ENCODE data around the gene GFRA1. TPM values are rescaled to one million over a fixed set of nuclear protein-coding genes. Genes with fewer than 3 reads are reported as not detected.

The GFRA1 gene
- total and polyA plus RNA-seq, 2 of the 4 experiments (the other 2 are of a cell fraction) = 9.1 to 9.3 TPM

DNA sequence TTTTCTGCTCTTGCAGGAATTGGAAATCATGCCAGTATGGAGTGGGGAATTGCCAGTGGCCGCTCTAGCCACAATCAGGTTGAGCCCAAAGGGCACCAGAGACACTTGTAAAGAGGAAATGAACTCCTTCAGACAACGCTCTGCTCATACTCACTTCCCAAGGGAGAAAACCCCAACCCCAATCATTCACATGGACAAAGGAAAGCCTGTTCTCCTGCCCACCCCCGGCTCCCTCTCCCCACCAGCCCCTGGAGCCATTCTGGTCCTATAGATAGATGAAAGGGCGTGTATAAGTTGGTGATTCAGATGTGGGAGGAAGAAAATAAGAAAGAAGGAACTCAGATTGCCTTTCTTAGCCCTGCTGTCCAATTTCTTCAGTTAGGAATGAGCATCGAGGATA, 57.4 kb downstream of the GFRA1 start:
- intact Hi-C loops (cut with micrococcal nuclease) = no loop called here

More for the DNA sequence above, 57.4 kb downstream of the GFRA1 start:
- H3K23ac ChIP-seq (ENCODE audit: low read depth, low read length) = no peak overlapping the region
- no peak overlapping the region for H3K4ac ChIP-seq (ENCODE audit: low read depth, low read length)
- no peak overlapping the region for H4K5ac ChIP-seq (ENCODE audit: low read depth, low read length)
- H2AFZ ChIP-seq (replicated peaks; ENCODE audit: low read length, poor library complexity) = no peak overlapping the region
- in situ Hi-C loops (cut with MboI; ENCODE audit: low sequenced_read_pairs) = no loop called here
- H2BK15ac ChIP-seq (ENCODE audit: low read depth, low read length) = no peak overlapping the region
- H3K36me3 ChIP-seq (ENCODE audit: control insufficient read depth, insufficient read depth, low read length) = no peaks in the 10 kb centered on the region
- H2BK120ac ChIP-seq (ENCODE audit: low read depth, low read length) = no peak overlapping the region
- no peak overlapping the region for H3K18ac ChIP-seq (ENCODE audit: low read depth, low read length)
- H2AK9ac ChIP-seq (replicated peaks; ENCODE audit: low read depth, low read length, poor library complexity) = no peak overlapping the region
- ChIA-PET POLR2A (ENCODE audit: unreplicated experiment) (no interaction called here), CTCF (no interaction called here)
- WGBS, 2 experiments (ENCODE audit: extremely low coverage in 2 of 2, insufficient read length in 1 of 2) = no CpG with 5 or more reads among the region's 5 CpGs
- no peak for DNase-seq
- H2BK20ac ChIP-seq (ENCODE audit: low read depth, low read length) = no peak overlapping the region
- no TSS peak for BruUV-seq (replicated peaks)
- H3K9me3 ChIP-seq (ENCODE audit: control insufficient read depth, insufficient read depth, low read length) = no peaks in the 10 kb centered on the region
- H3K4me1 ChIP-seq (ENCODE audit: control insufficient read depth, insufficient read depth, low read length) = peaks cover 8% of the 10 kb centered on the region
- ATAC-seq (ENCODE audit: low read depth) = no peak
- peaks cover 8% of the 10 kb centered on the region for H3K9me1 ChIP-seq (ENCODE audit: insufficient read depth, low read length)
- H3K27ac ChIP-seq (ENCODE audit: insufficient read depth, low read length) = no peak overlapping the region
- TF ChIP-seq ELK1 (IDR thresholded peaks at IDR 0.05; ENCODE audit: borderline replicate concordance, low read depth, low read length) = no peak
- TF ChIP-seq USF2 (IDR thresholded peaks at IDR 0.05; ENCODE audit: low read depth, low read length) = no peak
- no peak for TF ChIP-seq MXI1 (IDR thresholded peaks at IDR 0.05; ENCODE audit: borderline replicate concordance, low read depth, low read length)
- TF ChIP-seq BHLHE40 (IDR thresholded peaks at IDR 0.05; ENCODE audit: low read depth, low read length) = no peak
- TF ChIP-seq, protein P1, sequence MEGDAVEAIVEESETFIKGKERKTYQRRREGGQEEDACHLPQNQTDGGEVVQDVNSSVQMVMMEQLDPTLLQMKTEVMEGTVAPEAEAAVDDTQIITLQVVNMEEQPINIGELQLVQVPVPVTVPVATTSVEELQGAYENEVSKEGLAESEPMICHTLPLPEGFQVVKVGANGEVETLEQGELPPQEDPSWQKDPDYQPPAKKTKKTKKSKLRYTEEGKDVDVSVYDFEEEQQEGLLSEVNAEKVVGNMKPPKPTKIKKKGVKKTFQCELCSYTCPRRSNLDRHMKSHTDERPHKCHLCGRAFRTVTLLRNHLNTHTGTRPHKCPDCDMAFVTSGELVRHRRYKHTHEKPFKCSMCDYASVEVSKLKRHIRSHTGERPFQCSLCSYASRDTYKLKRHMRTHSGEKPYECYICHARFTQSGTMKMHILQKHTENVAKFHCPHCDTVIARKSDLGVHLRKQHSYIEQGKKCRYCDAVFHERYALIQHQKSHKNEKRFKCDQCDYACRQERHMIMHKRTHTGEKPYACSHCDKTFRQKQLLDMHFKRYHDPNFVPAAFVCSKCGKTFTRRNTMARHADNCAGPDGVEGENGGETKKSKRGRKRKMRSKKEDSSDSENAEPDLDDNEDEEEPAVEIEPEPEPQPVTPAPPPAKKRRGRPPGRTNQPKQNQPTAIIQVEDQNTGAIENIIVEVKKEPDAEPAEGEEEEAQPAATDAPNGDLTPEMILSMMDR (conservative IDR thresholded peaks at IDR 0.05; ENCODE audit: low read depth, low read length) = no peak
- TF ChIP-seq MAFK (IDR thresholded peaks at IDR 0.05; ENCODE audit: low read depth, low read length) = no peak
- TF ChIP-seq RFX5 (IDR thresholded peaks at IDR 0.05; ENCODE audit: low read depth, low read length) = no peak
- TF ChIP-seq CHD1 (IDR thresholded peaks at IDR 0.05; ENCODE audit: low read depth, low read length) = no peak
- no peak for TF ChIP-seq FOS (IDR thresholded peaks at IDR 0.05; ENCODE audit: low read depth, low read length)
- TF ChIP-seq CEBPB (IDR thresholded peaks at IDR 0.05; ENCODE audit: low read depth, low read length) = no peak
- TF ChIP-seq SMC3 (IDR thresholded peaks at IDR 0.05; ENCODE audit: low read depth, low read length) = no peak
- TF ChIP-seq RCOR1 (IDR thresholded peaks at IDR 0.05; ENCODE audit: insufficient replicate concordance, low read length) = no peak
- TF ChIP-seq RAD21 (IDR thresholded peaks at IDR 0.05; ENCODE audit: low read length) = no peak
- no peak for TF ChIP-seq POLR2A (IDR thresholded peaks at IDR 0.05; ENCODE audit: low read depth, low read length)
- TF ChIP-seq NFE2L2 (IDR thresholded peaks at IDR 0.05; ENCODE audit: low read depth, low read length) = no peak
- TF ChIP-seq MAZ (IDR thresholded peaks at IDR 0.05; ENCODE audit: borderline replicate concordance, low read depth, low read length) = no peak
- no peak overlapping the region for H3K14ac ChIP-seq (replicated peaks; ENCODE audit: low read depth, low read length)
- no peak overlapping the region for H2BK5ac ChIP-seq (ENCODE audit: low read depth, low read length, poor library complexity, severe bottlenecking)
- H3K56ac ChIP-seq (ENCODE audit: extremely low read depth, insufficient read depth, low read length) = no peak overlapping the region
- no peak overlapping the region for H4K8ac ChIP-seq (ENCODE audit: low read depth in 2 of 2, low read length in 2 of 2)
- no peak overlapping the region for H3K4me2 ChIP-seq (ENCODE audit: low read depth, low read length)
- H3K27me3 ChIP-seq (ENCODE audit: control insufficient read depth, insufficient read depth, low read length) = no peaks in the 10 kb centered on the region
- H4K20me1 ChIP-seq (ENCODE audit: insufficient read depth, low read length) = no peaks in the 10 kb centered on the region; the same call in 1 of the 2 replicates
- no peak overlapping the region for H2AK5ac ChIP-seq (ENCODE audit: low read depth, low read length)
- no peaks in the 10 kb centered on the region for H3K79me1 ChIP-seq (ENCODE audit: low read depth in 1 of 2, low read length in 2 of 2)
- H3K4me3 ChIP-seq (ENCODE audit: insufficient read depth, low read depth, low read length) = no peak overlapping the region
- no peak overlapping the region for H3K9ac ChIP-seq (ENCODE audit: low read depth, low read length)
- dilution Hi-C loops (cut with HindIII; ENCODE audit: low sequenced_read_pairs, unreplicated experiment) = no loop called here
- no peak overlapping the region for H4K91ac ChIP-seq (ENCODE audit: insufficient read depth, low read depth, low read length)
